Stimulated activated memory B cell treated with anti-CD40 and anti-IgM and Interleukin-4, amounts not matched to agents 10 μg/mL and 1 μg/mL and 100 μg/mL, for 72 hours (primary cell): ENCODE measurements around the gene MICAL3.
A peak's percentile ranks its signal among the peaks of the same experiment; 100 is the strongest.

Experiments
- ATAC-seq: fragments of 150-1000 bp; cut with Tn5 transposase; 2 replicates; pipeline ENCODE4 v1.10.0; 2021
- H3K27ac Mint-ChIP-seq: one replicate; pipeline ENCODE4 v1.8.0; 2022; ENCODE audit warnings: mild to moderate bottlenecking, mixed read lengths
- H3K27me3 Mint-ChIP-seq: one replicate; pipeline ENCODE4 v1.8.0; 2022; ENCODE audit warnings: mixed read lengths
- H3K36me3 Mint-ChIP-seq: one replicate; pipeline ENCODE4 v1.8.0; 2022; ENCODE audit warnings: mixed read lengths
- H3K4me1 Mint-ChIP-seq: one replicate; pipeline ENCODE4 v1.8.0; 2022; ENCODE audit warnings: mixed read lengths
- H3K4me3 Mint-ChIP-seq: one replicate; pipeline ENCODE4 v1.8.0; 2022; ENCODE audit warnings: mild to moderate bottlenecking, moderate library complexity, mixed read lengths
- H3K9me3 Mint-ChIP-seq: one replicate; pipeline ENCODE4 v1.8.0; 2022; ENCODE audit warnings: mixed read lengths

MICAL3 gene

GRCh38 chr22:17981497-17981896, 42.9 kb downstream of the MICAL3 start:
- no peak overlapping the region for H3K4me3 Mint-ChIP-seq
- no peaks in the 10 kb centered on the region for H3K9me3 Mint-ChIP-seq
- no peak for ATAC-seq
- no peaks in the 10 kb centered on the region for H3K27me3 Mint-ChIP-seq
- peak overlapping the region; percentile 68 for H3K27ac Mint-ChIP-seq
- peaks cover 20% of the 10 kb centered on the region for H3K36me3 Mint-ChIP-seq
- H3K4me1 Mint-ChIP-seq = peaks cover 78% of the 10 kb centered on the region

- ATAC-seq = peak; percentile 82
- no peaks in the 10 kb centered on the region for H3K9me3 Mint-ChIP-seq
- H3K36me3 Mint-ChIP-seq = peaks cover 20% of the 10 kb centered on the region
- peaks cover 78% of the 10 kb centered on the region for H3K4me1 Mint-ChIP-seq
- H3K27me3 Mint-ChIP-seq = no peaks in the 10 kb centered on the region
- H3K27ac Mint-ChIP-seq = peak overlapping the region; percentile 68
- H3K4me3 Mint-ChIP-seq = peak overlapping the region; percentile 43
Observed at GRCh38 chr22:17980638-17981051, 43.7 kb downstream of the MICAL3 start.

- H3K27ac Mint-ChIP-seq = peak overlapping the region; percentile 68
- peaks cover 20% of the 10 kb centered on the region for H3K36me3 Mint-ChIP-seq
- H3K9me3 Mint-ChIP-seq = no peaks in the 10 kb centered on the region
- peaks cover 78% of the 10 kb centered on the region for H3K4me1 Mint-ChIP-seq
- no peaks in the 10 kb centered on the region for H3K27me3 Mint-ChIP-seq
- no peak for ATAC-seq
- H3K4me3 Mint-ChIP-seq = peak overlapping the region; percentile 46
Observed at GRCh38 chr22:17980015-17980590, 44.3 kb downstream of the MICAL3 start.

GRCh38 chr22:17978027-17978426, 46.3 kb downstream of the MICAL3 start:
- H3K4me3 Mint-ChIP-seq = no peak overlapping the region
- no peak for ATAC-seq
- no peak overlapping the region for H3K27ac Mint-ChIP-seq
- H3K36me3 Mint-ChIP-seq = peaks cover 19% of the 10 kb centered on the region
- H3K9me3 Mint-ChIP-seq = no peaks in the 10 kb centered on the region
- H3K4me1 Mint-ChIP-seq = peaks cover 78% of the 10 kb centered on the region
- H3K27me3 Mint-ChIP-seq = no peaks in the 10 kb centered on the region

GRCh38 chr22:17977371-17977770, 47.0 kb downstream of the MICAL3 start:
- Mint-ChIP-seq H3K4me1 (peaks cover 81% of the 10 kb centered on the region), H3K27ac (no peak overlapping the region), H3K9me3 (no peaks in the 10 kb centered on the region), H3K27me3 (no peaks in the 10 kb centered on the region), H3K4me3 (no peak overlapping the region), H3K36me3 (peaks cover 21% of the 10 kb centered on the region)
- ATAC-seq = no peak

GRCh38 chr22:17976121-17976520, 48.2 kb downstream of the MICAL3 start:
- H3K27ac Mint-ChIP-seq = peak overlapping the region; percentile 60
- H3K4me3 Mint-ChIP-seq = no peak overlapping the region
- H3K36me3 Mint-ChIP-seq = peaks cover 26% of the 10 kb centered on the region
- ATAC-seq = no peak
- H3K27me3 Mint-ChIP-seq = no peaks in the 10 kb centered on the region
- peaks cover 81% of the 10 kb centered on the region for H3K4me1 Mint-ChIP-seq
- no peaks in the 10 kb centered on the region for H3K9me3 Mint-ChIP-seq

GRCh38 chr22:17974703-17975372, 49.5 kb downstream of the MICAL3 start:
- H3K27ac Mint-ChIP-seq = peak overlapping the region; percentile 60
- H3K4me1 Mint-ChIP-seq = peaks cover 80% of the 10 kb centered on the region
- H3K9me3 Mint-ChIP-seq = no peaks in the 10 kb centered on the region
- peak; percentile 94 for ATAC-seq
- no peaks in the 10 kb centered on the region for H3K27me3 Mint-ChIP-seq
- peak overlapping the region; percentile 15 for H3K4me3 Mint-ChIP-seq
- H3K36me3 Mint-ChIP-seq = peaks cover 31% of the 10 kb centered on the region

GRCh38 chr22:17974087-17974486, 50.3 kb downstream of the MICAL3 start:
- Mint-ChIP-seq H3K27ac (peak overlapping the region; percentile 60), H3K4me3 (no peak overlapping the region), H3K9me3 (no peaks in the 10 kb centered on the region), H3K4me1 (peaks cover 84% of the 10 kb centered on the region), H3K36me3 (peaks cover 37% of the 10 kb centered on the region), H3K27me3 (no peaks in the 10 kb centered on the region)
- ATAC-seq = no peak

- Mint-ChIP-seq H3K27ac (peak overlapping the region; percentile 60), H3K4me3 (no peak overlapping the region), H3K4me1 (peaks cover 85% of the 10 kb centered on the region), H3K27me3 (no peaks in the 10 kb centered on the region), H3K36me3 (peaks cover 41% of the 10 kb centered on the region), H3K9me3 (no peaks in the 10 kb centered on the region)
- ATAC-seq = no peak
Observed at GRCh38 chr22:17973217-17973616, 51.1 kb downstream of the MICAL3 start.

- ATAC-seq = no peak
- H3K27ac Mint-ChIP-seq = peak overlapping the region; percentile 60
- peaks cover 85% of the 10 kb centered on the region for H3K4me1 Mint-ChIP-seq
- no peak overlapping the region for H3K4me3 Mint-ChIP-seq
- H3K9me3 Mint-ChIP-seq = no peaks in the 10 kb centered on the region
- H3K27me3 Mint-ChIP-seq = no peaks in the 10 kb centered on the region
- peaks cover 44% of the 10 kb centered on the region for H3K36me3 Mint-ChIP-seq
Observed at GRCh38 chr22:17972385-17973191, 51.8 kb downstream of the MICAL3 start.

GRCh38 chr22:17971711-17972110, 52.6 kb downstream of the MICAL3 start:
- no peaks in the 10 kb centered on the region for H3K9me3 Mint-ChIP-seq
- peak overlapping the region; percentile 60 for H3K27ac Mint-ChIP-seq
- H3K4me1 Mint-ChIP-seq = peaks cover 82% of the 10 kb centered on the region
- peaks cover 41% of the 10 kb centered on the region for H3K36me3 Mint-ChIP-seq
- no peak for ATAC-seq
- H3K4me3 Mint-ChIP-seq = no peak overlapping the region
- no peaks in the 10 kb centered on the region for H3K27me3 Mint-ChIP-seq

GRCh38 chr22:17970201-17970708, 54.1 kb downstream of the MICAL3 start:
- ATAC-seq = no peak
- Mint-ChIP-seq H3K27ac (peak overlapping the region; percentile 64), H3K9me3 (no peaks in the 10 kb centered on the region), H3K36me3 (peaks cover 43% of the 10 kb centered on the region), H3K4me3 (peak overlapping the region; percentile 50), H3K4me1 (peaks cover 84% of the 10 kb centered on the region), H3K27me3 (no peaks in the 10 kb centered on the region)

GRCh38 chr22:17969701-17970113, 54.7 kb downstream of the MICAL3 start:
- H3K27ac Mint-ChIP-seq = peak overlapping the region; percentile 64

GRCh38 chr22:17968126-17968525, 56.2 kb downstream of the MICAL3 start:
- H3K36me3 Mint-ChIP-seq = peaks cover 33% of the 10 kb centered on the region
- no peak overlapping the region for H3K27ac Mint-ChIP-seq
- no peak overlapping the region for H3K4me3 Mint-ChIP-seq
- H3K27me3 Mint-ChIP-seq = no peaks in the 10 kb centered on the region
- no peaks in the 10 kb centered on the region for H3K9me3 Mint-ChIP-seq
- no peak for ATAC-seq
- H3K4me1 Mint-ChIP-seq = peaks cover 84% of the 10 kb centered on the region

More at GRCh38 chr22:17969701-17970113, 54.7 kb downstream of the MICAL3 start:
- H3K36me3 Mint-ChIP-seq = peaks cover 43% of the 10 kb centered on the region
- H3K9me3 Mint-ChIP-seq = no peaks in the 10 kb centered on the region
- H3K4me3 Mint-ChIP-seq = no peak overlapping the region
- ATAC-seq = no peak
- no peaks in the 10 kb centered on the region for H3K27me3 Mint-ChIP-seq
- peaks cover 84% of the 10 kb centered on the region for H3K4me1 Mint-ChIP-seq

- H3K36me3 Mint-ChIP-seq = peaks cover 33% of the 10 kb centered on the region
- no peaks in the 10 kb centered on the region for H3K27me3 Mint-ChIP-seq
- peak overlapping the region; percentile 38 for H3K4me3 Mint-ChIP-seq
Observed at GRCh38 chr22:17966403-17966717, 58.0 kb downstream of the MICAL3 start.

More at GRCh38 chr22:17966403-17966717, 58.0 kb downstream of the MICAL3 start:
- Mint-ChIP-seq H3K9me3 (no peaks in the 10 kb centered on the region), H3K4me1 (peaks cover 81% of the 10 kb centered on the region), H3K27ac (peak overlapping the region; percentile 81)
- no peak for ATAC-seq
